Aortic smooth muscle cell (primary cell): ENCODE data around the gene RBM12. TPM values are rescaled to one million over a fixed set of nuclear protein-coding genes. Genes with fewer than 3 reads are reported as not detected.

Experiments
- total RNA-seq: library from RNA; depleted of rRNA; stranded (reverse); fragments of >200 nt; gene quantifications from 2 replicates; pipeline ENCODE4 v1.2.3, GENCODE V29; 2014

Gene RBM12, protein sequence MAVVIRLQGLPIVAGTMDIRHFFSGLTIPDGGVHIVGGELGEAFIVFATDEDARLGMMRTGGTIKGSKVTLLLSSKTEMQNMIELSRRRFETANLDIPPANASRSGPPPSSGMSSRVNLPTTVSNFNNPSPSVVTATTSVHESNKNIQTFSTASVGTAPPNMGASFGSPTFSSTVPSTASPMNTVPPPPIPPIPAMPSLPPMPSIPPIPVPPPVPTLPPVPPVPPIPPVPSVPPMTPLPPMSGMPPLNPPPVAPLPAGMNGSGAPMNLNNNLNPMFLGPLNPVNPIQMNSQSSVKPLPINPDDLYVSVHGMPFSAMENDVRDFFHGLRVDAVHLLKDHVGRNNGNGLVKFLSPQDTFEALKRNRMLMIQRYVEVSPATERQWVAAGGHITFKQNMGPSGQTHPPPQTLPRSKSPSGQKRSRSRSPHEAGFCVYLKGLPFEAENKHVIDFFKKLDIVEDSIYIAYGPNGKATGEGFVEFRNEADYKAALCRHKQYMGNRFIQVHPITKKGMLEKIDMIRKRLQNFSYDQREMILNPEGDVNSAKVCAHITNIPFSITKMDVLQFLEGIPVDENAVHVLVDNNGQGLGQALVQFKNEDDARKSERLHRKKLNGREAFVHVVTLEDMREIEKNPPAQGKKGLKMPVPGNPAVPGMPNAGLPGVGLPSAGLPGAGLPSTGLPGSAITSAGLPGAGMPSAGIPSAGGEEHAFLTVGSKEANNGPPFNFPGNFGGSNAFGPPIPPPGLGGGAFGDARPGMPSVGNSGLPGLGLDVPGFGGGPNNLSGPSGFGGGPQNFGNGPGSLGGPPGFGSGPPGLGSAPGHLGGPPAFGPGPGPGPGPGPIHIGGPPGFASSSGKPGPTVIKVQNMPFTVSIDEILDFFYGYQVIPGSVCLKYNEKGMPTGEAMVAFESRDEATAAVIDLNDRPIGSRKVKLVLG
- 38.2 and 40.7 TPM in 2 replicates for total RNA-seq

DNA sequence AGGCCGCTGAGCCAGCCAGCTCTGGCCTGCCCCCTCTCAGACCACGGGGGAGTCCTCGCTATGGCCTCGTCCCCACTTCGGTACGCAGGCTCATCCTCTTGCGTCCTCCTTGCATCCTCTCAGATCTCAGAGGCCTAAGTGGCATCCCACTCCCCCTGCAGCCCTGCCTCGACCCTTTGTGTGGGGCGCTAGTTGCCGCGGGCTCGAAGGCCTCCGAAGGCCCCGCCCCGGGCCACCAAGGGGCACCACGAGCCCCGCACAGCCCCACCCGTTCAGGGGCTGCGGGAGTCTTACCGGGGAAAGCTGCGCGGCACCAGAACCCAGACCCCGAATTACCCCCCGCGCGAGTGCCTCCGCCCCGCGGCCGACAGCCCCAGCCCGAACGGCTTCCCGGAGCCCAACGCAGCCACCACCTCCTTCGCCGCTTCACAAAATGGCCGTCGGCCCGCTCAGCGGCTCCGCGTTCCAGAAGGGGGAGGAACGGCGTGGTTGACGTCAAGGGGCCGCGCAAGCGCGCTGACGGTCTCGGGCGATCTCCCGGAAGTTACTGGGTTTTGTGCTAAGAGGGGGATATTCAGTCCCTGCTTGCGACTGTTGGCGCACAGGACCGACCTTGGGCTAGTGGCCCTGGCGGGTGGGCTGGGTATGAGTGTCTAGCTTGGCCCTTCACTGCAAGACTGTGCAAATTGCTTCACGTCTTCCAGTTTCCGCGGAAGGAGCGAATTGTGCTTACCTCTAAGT is at the start of gene RBM12, which contains the start of gene CPNE1:
TSS of gene RBM12 (minus strand) at position 435 of the 741 bp plus-strand sequence. CDS start 9,578 bp downstream, outside the sequence.
TSS of gene CPNE1 (minus strand) at position 435 of the 741 bp plus-strand sequence. CDS start 31,977 bp downstream, outside the sequence.

DNA sequence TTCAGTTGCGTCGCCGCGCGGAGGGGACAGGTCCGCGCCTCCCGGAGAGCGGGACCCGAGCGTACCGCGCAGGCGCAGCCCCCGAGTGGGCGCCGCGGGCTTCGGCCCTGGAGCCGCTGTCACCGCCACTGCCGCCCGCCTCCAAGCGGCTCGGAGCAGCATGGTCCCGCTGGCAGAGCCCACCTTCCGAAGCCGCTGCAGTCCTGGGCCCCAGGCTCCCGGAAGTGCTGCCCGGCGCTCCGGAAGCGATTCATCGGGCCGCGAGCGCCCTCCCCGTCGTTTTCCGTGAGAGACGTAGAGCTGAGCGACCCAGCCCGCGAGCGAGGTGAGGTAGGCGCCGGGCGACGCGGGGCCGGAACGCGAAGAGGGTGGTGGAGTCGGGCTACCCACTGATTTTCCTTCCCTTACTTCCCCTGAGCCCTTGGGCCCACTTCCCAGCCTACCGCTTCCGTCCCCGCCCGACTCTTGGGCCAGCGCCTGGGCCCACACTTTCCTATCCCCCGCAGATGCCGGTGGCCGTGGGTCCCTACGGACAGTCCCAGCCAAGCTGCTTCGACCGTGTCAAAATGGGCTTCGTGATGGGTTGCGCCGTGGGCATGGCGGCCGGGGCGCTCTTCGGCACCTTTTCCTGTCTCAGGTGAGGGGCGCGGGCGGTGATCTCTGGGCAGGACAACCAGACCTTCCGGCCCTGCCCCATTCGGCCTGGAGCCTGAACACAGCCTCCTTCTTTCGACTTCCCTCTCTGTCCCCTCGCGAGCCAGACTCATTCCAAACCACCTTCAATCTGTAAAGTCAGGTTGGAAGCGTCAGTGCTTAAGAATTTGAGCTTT is 34.6 kb upstream of the RBM12 start, which contains the start of the genes NFS1 and ROMO1:
TSS of gene NFS1 (minus strand) at position 226 of the 830 bp plus-strand sequence. CDS start at position 162, 64 bp downstream.
TSS of gene ROMO1 (plus strand) at position 279 of the 830 bp plus-strand sequence. CDS start at position 507, 228 bp downstream.

DNA sequence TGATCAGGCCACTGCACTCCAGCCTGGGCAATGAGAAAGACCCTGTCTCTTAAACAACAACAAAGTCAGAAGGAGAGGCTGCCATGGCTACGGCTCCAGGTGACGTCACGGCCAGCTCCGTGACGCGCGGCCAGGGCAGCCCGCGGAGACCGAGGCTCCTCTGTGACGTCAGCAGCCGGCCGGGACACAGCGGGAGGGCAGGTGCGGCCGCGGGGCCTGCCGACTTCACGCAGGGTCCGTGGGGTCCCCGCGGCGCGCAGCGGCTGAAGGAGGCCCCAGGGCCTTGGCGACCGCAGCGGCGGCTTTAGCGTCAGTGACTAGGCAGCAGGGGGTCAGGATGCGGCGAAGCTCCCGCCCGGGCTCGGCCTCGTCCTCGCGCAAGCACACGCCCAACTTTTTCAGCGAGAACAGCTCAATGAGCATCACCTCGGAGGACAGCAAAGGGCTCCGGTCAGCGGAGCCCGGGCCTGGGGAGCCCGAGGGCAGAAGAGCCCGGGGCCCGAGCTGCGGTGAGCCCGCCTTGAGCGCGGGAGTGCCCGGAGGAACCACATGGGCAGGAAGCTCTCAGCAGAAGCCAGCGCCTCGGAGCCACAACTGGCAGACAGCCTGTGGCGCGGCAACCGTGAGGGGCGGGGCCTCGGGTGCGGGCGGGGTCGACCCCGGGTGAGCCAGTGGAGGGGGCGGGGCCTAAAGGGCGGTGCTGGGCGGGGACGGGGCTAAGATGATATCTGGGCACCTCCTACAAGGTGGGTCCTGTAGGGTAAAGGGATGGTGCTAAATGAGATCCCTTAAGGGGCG is 48.8 kb downstream of the RBM12 start, which contains the start of gene SPAG4:
TSS of gene SPAG4 (plus strand) at position 163 of the 798 bp plus-strand sequence. CDS start at position 338, 175 bp downstream.

Other genes with a start within 250 kb of the RBM12 start
- gene GDF5, start 226.7 kb downstream of the RBM12 start, total RNA-seq, result 4.2 and 23.0 TPM in 2 replicates
- gene CEP250, start 209.3 kb downstream of the RBM12 start, total RNA-seq, result 15.7 and 20.5 TPM in 2 replicates
- not detected in 2 replicates for gene C20orf173, start 135.2 kb downstream of the RBM12 start, total RNA-seq
- gene ERGIC3, start 122.8 kb downstream of the RBM12 start, total RNA-seq, result 353 and 375 TPM in 2 replicates
- 4.9 and 5.2 TPM in 2 replicates for gene SPAG4, start 49.1 kb downstream of the RBM12 start, total RNA-seq
- gene CPNE1, start within 50 bp of the RBM12 start, total RNA-seq, result 129 and 146 TPM in 2 replicates
- gene NFS1, start 34.5 kb upstream of the RBM12 start, total RNA-seq, result 20.3 and 29.0 TPM in 2 replicates
- 265 and 380 TPM in 2 replicates for gene ROMO1, start 34.5 kb upstream of the RBM12 start, total RNA-seq
- 324 and 369 TPM in 2 replicates for gene RBM39, start 77.4 kb upstream of the RBM12 start, total RNA-seq
- 22.2 and 25.8 TPM in 2 replicates for gene PHF20, start 107.1 kb upstream of the RBM12 start, total RNA-seq